Tongue (tissue), 2 donors: ENCODE data around the gene TRAF3. TPM values are rescaled to one million over a fixed set of nuclear protein-coding genes. Genes with fewer than 3 reads are reported as not detected.

Experiments
- DNase-seq: peaks from one replicate; pipeline ENCODE4 v3.0.0-alpha.2; 2015
- total RNA-seq: library from RNA; depleted of rRNA; stranded (reverse); fragments of >200 nt; gene quantifications from one replicate; pipeline ENCODE4 v1.2.3, GENCODE V29; 2014

TRAF3 gene
- total RNA-seq, 1 donor from 2014 or later: 27.5 TPM

- no peak for DNase-seq
Measured at GRCh38 chr14:102777711-102778337, 575 bp downstream of the TRAF3 start.

GRCh38 chr14:102778338-102779083 lies 1.3 kb downstream of the TRAF3 start:
- DNase-seq: peak; percentile 46

- DNase-seq: peak; percentile 29
Measured at GRCh38 chr14:102779084-102779462, 1.8 kb downstream of the TRAF3 start.

GRCh38 chr14:102779574-102780315 lies 2.5 kb downstream of the TRAF3 start:
- peak; percentile 18 for DNase-seq

GRCh38 chr14:102781063-102781462 lies 3.8 kb downstream of the TRAF3 start:
- DNase-seq: no peak

- no peak for DNase-seq
Measured at GRCh38 chr14:102782974-102783373, 5.7 kb downstream of the TRAF3 start.

GRCh38 chr14:102784892-102785594 lies 7.8 kb downstream of the TRAF3 start:
- DNase-seq: no peak

- no peak for DNase-seq
Measured at GRCh38 chr14:102785595-102785963, 8.3 kb downstream of the TRAF3 start.

GRCh38 chr14:102786768-102787167 lies 9.5 kb downstream of the TRAF3 start:
- DNase-seq: no peak

GRCh38 chr14:102789349-102789748 lies 12.1 kb downstream of the TRAF3 start:
- no peak for DNase-seq

- no peak for DNase-seq
Measured at GRCh38 chr14:102793531-102794328, 16.5 kb downstream of the TRAF3 start.

- peak; percentile 80 for DNase-seq
Measured at GRCh38 chr14:102795060-102795925, 18.0 kb downstream of the TRAF3 start.

- no peak for DNase-seq
Measured at GRCh38 chr14:102796661-102797190, 19.5 kb downstream of the TRAF3 start.

GRCh38 chr14:102798926-102799325 lies 21.7 kb downstream of the TRAF3 start:
- no peak for DNase-seq

- no peak for DNase-seq
Measured at GRCh38 chr14:102799684-102800562, 22.7 kb downstream of the TRAF3 start.

- no peak for DNase-seq
Measured at GRCh38 chr14:102802834-102803523, 25.7 kb downstream of the TRAF3 start.

- DNase-seq: no peak
Measured at GRCh38 chr14:102804858-102805257, 27.6 kb downstream of the TRAF3 start.

GRCh38 chr14:102805371-102805891 lies 28.2 kb downstream of the TRAF3 start:
- no peak for DNase-seq

GRCh38 chr14:102805941-102806340 lies 28.7 kb downstream of the TRAF3 start:
- DNase-seq: no peak
